Upper lobe of right lung (tissue), 1 donor: ENCODE measurements around the gene IKZF1. TPM values are rescaled to one million over a fixed set of nuclear protein-coding genes. Genes with fewer than 3 reads are reported as not detected.

ENCODE experiments used
- ATAC-seq: fragments of 200-7000 bp; cut with Tn5 transposase; one replicate; pipeline ENCODE4 v1.9.1; 2020; ENCODE audit warnings: mild to moderate bottlenecking, moderate library complexity
- DNase-seq: peaks from one replicate; pipeline ENCODE4 v3.0.0-alpha.2; 2020
- H3K27ac ChIP-seq: fragments of 200-600 bp; one replicate; pipeline ENCODE4 v1.8.0; 2022
- H3K27me3 ChIP-seq: fragments of 200-600 bp; one replicate; pipeline ENCODE4 v1.8.0; 2022; ENCODE audit warnings: mild to moderate bottlenecking
- H3K36me3 ChIP-seq: fragments of 200-600 bp; one replicate; pipeline ENCODE4 v1.8.0; 2022
- H3K4me1 ChIP-seq: fragments of 200-600 bp; one replicate; pipeline ENCODE4 v1.8.0; 2022
- H3K4me3 ChIP-seq: fragments of 200-600 bp; one replicate; pipeline ENCODE4 v1.8.0; 2022; ENCODE audit warnings: mild to moderate bottlenecking
- H3K9me3 ChIP-seq: fragments of 200-600 bp; one replicate; pipeline ENCODE4 v1.8.0; 2022
- CTCF ChIP-seq: fragments of 200-600 bp; IDR thresholded peaks from one replicate; pipeline ENCODE4 v1.8.0; 2022; ENCODE audit warnings: antibody characterized with exemption
- intact Hi-C: fragments of 100-400 bp; cut with DNase I; formaldehyde crosslinking; loops from one replicate; pipeline ENCODE4 v1.11.0; 2022
- total RNA-seq: library from RNA; stranded (reverse); fragmentation: NEBNext Ultra II Directional; extraction: Animal tissue kit (Norgen Biotek cat#: 25700); gene quantifications from one replicate; pipeline ENCODE4 v1.2.1, GENCODE V29; 2021
- donor health status: DM: no; HTN: yes; CAD: no; lungs with severe emphysema.

Gene IKZF1
- total RNA-seq, 1 donor from 2014 or later: 41.4 TPM

- Histone ChIP-seq H3K4me3 (no peak overlapping the region), H3K4me1 (peaks cover 5% of the 10 kb centered on the region), H3K36me3 (no peaks in the 10 kb centered on the region), H3K9me3 (no peaks in the 10 kb centered on the region), H3K27me3 (no peaks in the 10 kb centered on the region), H3K27ac (no peak overlapping the region)
- intact Hi-C loops: no loop called here
- no peak for TF ChIP-seq CTCF
- no peak for ATAC-seq
- DNase-seq: no peak
These were observed 28.0 kb upstream of the IKZF1 start for GRCh38 chr7:50276483-50276882.

- Histone ChIP-seq H3K4me1 (peaks cover 5% of the 10 kb centered on the region), H3K27ac (no peak overlapping the region), H3K9me3 (no peaks in the 10 kb centered on the region), H3K36me3 (no peaks in the 10 kb centered on the region), H3K4me3 (no peak overlapping the region), H3K27me3 (no peaks in the 10 kb centered on the region)
- TF ChIP-seq CTCF: no peak
- ATAC-seq (no peak), DNase-seq (no peak)
- intact Hi-C loops: no loop called here
These were observed 26.4 kb upstream of the IKZF1 start for GRCh38 chr7:50278120-50278519.

- Histone ChIP-seq H3K27ac (no peak overlapping the region), H3K9me3 (no peaks in the 10 kb centered on the region), H3K36me3 (no peaks in the 10 kb centered on the region), H3K4me1 (peaks cover 11% of the 10 kb centered on the region), H3K4me3 (no peak overlapping the region), H3K27me3 (no peaks in the 10 kb centered on the region)
- peak; percentile 69 for DNase-seq
- no peak for TF ChIP-seq CTCF
- peak; percentile 72 for ATAC-seq
- intact Hi-C loops: no loop called here
These were observed 22.7 kb upstream of the IKZF1 start for GRCh38 chr7:50281680-50282445.

- Histone ChIP-seq H3K36me3 (no peaks in the 10 kb centered on the region), H3K27ac (no peak overlapping the region), H3K9me3 (no peaks in the 10 kb centered on the region), H3K4me1 (peaks cover 11% of the 10 kb centered on the region), H3K4me3 (no peak overlapping the region), H3K27me3 (no peaks in the 10 kb centered on the region)
- ATAC-seq: peak; percentile 45
- no peak for DNase-seq
- TF ChIP-seq CTCF: no peak
- intact Hi-C loops: no loop called here
These were observed 21.5 kb upstream of the IKZF1 start for GRCh38 chr7:50282813-50283605.

- intact Hi-C loops: no loop called here
- no peaks in the 10 kb centered on the region for H3K36me3 ChIP-seq
- no peak overlapping the region for H3K4me3 ChIP-seq
These were observed 20.8 kb upstream of the IKZF1 start for GRCh38 chr7:50283731-50284130.

More at GRCh38 chr7:50283731-50284130, 20.8 kb upstream of the IKZF1 start:
- H3K27me3 ChIP-seq: no peaks in the 10 kb centered on the region
- no peak overlapping the region for H3K27ac ChIP-seq
- DNase-seq (no peak), ATAC-seq (no peak)
- no peaks in the 10 kb centered on the region for H3K9me3 ChIP-seq
- peaks cover 11% of the 10 kb centered on the region for H3K4me1 ChIP-seq
- TF ChIP-seq CTCF: no peak
